Measurements from ENCODE around the gene UGT1A7.
"Not testable (repeated sequence)": the region's sequence is repeated elsewhere in the genome, so short reads cannot be mapped to it uniquely, and the experiment has no call there.

UGT1A7 gene

GRCh38 chr2:233681521-233682099, at the start of gene UGT1A7:
Gene UGT1A7, plus strand, starts transcription at chr2:233681901. Its CDS starts 37 bp downstream, at chr2:233681938.
- no peak for DNase-seq (ENCODE audit: low spot score)

GRCh38 chr2:233636306-233636705, 45.4 kb upstream of the UGT1A7 start, which contains the start of gene UGT1A10:
Gene UGT1A10, plus strand, starts transcription at chr2:233636448. Its CDS starts 75 bp downstream, at chr2:233636523.
- DNase-seq (ENCODE audit: low spot score), result not testable (repeated sequence)

GRCh38 chr2:233638836-233639235, 42.9 kb upstream of the UGT1A7 start:
- DNase-seq (ENCODE audit: low spot score), result no peak

GRCh38 chr2:233639860-233640259, 41.8 kb upstream of the UGT1A7 start:
- no peak for DNase-seq (ENCODE audit: low spot score)

GRCh38 chr2:233643128-233643527, 38.6 kb upstream of the UGT1A7 start:
- DNase-seq (ENCODE audit: low spot score), result no peak

GRCh38 chr2:233646033-233646432, 35.7 kb upstream of the UGT1A7 start:
- DNase-seq (ENCODE audit: low spot score), result not testable (repeated sequence)

- DNase-seq (ENCODE audit: low spot score), result no peak
Observed at GRCh38 chr2:233650981-233651380, 30.7 kb upstream of the UGT1A7 start.

GRCh38 chr2:233651430-233651829, 30.3 kb upstream of the UGT1A7 start:
- DNase-seq (ENCODE audit: low spot score), result no peak

- DNase-seq (ENCODE audit: low spot score), result no peak
Observed at GRCh38 chr2:233654501-233654900, 27.2 kb upstream of the UGT1A7 start.

- DNase-seq (ENCODE audit: low spot score), result no peak
Observed at GRCh38 chr2:233655043-233655442, 26.7 kb upstream of the UGT1A7 start.

- not testable (repeated sequence) for DNase-seq (ENCODE audit: low spot score)
Observed at GRCh38 chr2:233655943-233656342, 25.8 kb upstream of the UGT1A7 start.

- DNase-seq (ENCODE audit: low spot score), result no peak
Observed at GRCh38 chr2:233656443-233656842, 25.3 kb upstream of the UGT1A7 start.

GRCh38 chr2:233658610-233659009, 23.1 kb upstream of the UGT1A7 start:
- DNase-seq (ENCODE audit: low spot score), result no peak

GRCh38 chr2:233663911-233664310, 17.8 kb upstream of the UGT1A7 start:
- DNase-seq (ENCODE audit: low spot score), result no peak

GRCh38 chr2:233668605-233669260, 13.0 kb upstream of the UGT1A7 start:
- DNase-seq (ENCODE audit: low spot score), result no peak

- DNase-seq (ENCODE audit: low spot score), result no peak
Observed at GRCh38 chr2:233671290-233672161, 10.2 kb upstream of the UGT1A7 start, which contains the start of gene UGT1A9. Gene UGT1A9, plus strand, starts transcription at chr2:233671898. Its CDS starts 37 bp downstream, at chr2:233671935.

GRCh38 chr2:233672886-233673285, 8.8 kb upstream of the UGT1A7 start:
- no peak for DNase-seq (ENCODE audit: low spot score)

GRCh38 chr2:233673896-233674295, 7.8 kb upstream of the UGT1A7 start:
- DNase-seq (ENCODE audit: low spot score), result no peak

- DNase-seq (ENCODE audit: low spot score), result no peak
Observed at GRCh38 chr2:233674314-233674713, 7.4 kb upstream of the UGT1A7 start.

GRCh38 chr2:233674995-233675394, 6.7 kb upstream of the UGT1A7 start:
- DNase-seq (ENCODE audit: low spot score), result no peak

GRCh38 chr2:233676046-233676445, 5.7 kb upstream of the UGT1A7 start:
- no peak for DNase-seq (ENCODE audit: low spot score)

- no peak for DNase-seq (ENCODE audit: low spot score)
Observed at GRCh38 chr2:233679196-233679595, 2.5 kb upstream of the UGT1A7 start.
